NCI-H1105 (cell line): ENCODE data around the gene SOWAHB.
"Not testable (repeated sequence)": the region's sequence is repeated elsewhere in the genome, so short reads cannot be mapped to it uniquely, and the experiment has no call there.

Experiments used
- DNase-seq: peaks from one replicate; lab custom pipeline; 2025; lab: John Stamatoyannopoulos, UW

Gene SOWAHB

DNA sequence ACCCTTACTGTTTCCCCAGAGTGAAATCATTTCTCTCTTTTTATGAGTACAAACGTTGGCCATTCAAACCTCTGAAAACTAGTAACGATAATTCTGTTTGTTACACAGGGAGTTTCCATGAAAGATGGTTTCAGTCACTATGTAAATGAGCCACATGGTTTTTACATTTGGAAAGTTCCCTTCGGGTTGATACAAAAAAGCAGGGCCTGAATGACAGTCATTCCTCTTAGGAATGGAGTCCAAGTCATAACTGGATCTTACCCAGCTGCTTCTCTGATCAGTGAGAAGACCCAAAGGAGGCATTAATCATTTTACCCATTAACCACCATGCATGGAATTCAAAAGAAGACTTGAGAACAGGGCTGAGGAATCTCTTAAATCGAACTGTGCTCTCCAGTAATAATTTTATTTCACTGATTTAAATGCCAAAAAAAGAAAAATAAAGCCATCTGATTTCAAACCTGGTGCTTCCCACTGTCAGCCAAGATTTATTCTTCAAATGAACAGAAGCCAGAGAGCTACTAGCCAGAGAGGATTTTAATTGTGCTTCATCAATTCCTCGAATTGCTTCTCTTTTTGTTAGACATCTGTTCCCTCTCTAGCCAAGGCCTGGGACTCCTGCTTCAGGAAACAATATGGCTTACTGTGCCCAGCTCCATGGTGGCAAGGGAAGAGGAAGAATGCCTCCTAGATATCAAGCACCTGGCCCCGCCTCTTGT is 3.2 kb downstream of the SOWAHB start:
- DNase-seq: no peak

- no peak for DNase-seq
Measured at GRCh38 chr4:76892601-76893000, 5.3 kb downstream of the SOWAHB start.

- no peak for DNase-seq
Measured at GRCh38 chr4:76892001-76892400, 5.9 kb downstream of the SOWAHB start.

GRCh38 chr4:76886848-76887441 is 11.0 kb downstream of the SOWAHB start:
- DNase-seq: no peak

DNA sequence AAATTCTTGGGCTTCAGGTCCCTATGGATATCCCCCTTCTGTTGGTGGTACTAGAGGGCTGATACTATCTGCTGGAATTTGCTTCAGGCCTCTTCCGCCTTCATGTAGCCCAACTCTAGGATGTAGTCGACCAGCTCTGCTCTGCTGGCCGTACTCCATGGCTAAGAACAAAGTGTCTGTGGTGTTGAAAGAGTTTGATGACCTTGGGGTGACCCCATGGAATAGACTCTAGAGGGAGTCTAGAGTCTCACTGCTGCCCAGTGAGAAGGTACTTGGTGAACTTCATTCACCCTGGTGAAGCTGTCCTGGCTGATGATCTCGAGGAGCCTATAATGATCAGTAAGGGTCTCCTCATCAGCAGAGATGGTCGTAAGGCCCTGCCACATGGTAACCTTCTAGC is 11.7 kb downstream of the SOWAHB start:
- DNase-seq: no peak

GRCh38 chr4:76883147-76883546 is 14.8 kb downstream of the SOWAHB start:
- DNase-seq: no peak

DNA sequence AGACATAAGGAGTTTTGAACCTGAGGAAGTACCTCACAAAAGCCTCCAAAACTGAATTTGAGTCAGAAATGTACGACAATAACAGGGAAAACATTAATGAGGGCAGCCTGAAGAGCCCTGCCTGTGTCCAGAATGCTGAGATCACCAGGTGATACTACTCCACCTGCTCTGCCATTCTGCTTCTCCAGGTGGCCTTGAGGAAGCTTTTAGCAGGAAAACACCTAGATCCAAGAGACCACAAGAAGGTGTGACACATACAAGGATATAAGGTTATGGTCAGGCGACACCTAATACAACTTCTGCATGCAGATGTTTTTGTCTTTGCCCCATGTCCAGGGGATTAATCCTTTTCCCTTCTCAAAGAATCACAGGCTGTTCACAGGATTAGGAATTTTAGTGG is 15.3 kb downstream of the SOWAHB start:
- no peak for DNase-seq

- peak; percentile 65 for DNase-seq
Measured at GRCh38 chr4:76881375-76881774, 16.6 kb downstream of the SOWAHB start.

DNA sequence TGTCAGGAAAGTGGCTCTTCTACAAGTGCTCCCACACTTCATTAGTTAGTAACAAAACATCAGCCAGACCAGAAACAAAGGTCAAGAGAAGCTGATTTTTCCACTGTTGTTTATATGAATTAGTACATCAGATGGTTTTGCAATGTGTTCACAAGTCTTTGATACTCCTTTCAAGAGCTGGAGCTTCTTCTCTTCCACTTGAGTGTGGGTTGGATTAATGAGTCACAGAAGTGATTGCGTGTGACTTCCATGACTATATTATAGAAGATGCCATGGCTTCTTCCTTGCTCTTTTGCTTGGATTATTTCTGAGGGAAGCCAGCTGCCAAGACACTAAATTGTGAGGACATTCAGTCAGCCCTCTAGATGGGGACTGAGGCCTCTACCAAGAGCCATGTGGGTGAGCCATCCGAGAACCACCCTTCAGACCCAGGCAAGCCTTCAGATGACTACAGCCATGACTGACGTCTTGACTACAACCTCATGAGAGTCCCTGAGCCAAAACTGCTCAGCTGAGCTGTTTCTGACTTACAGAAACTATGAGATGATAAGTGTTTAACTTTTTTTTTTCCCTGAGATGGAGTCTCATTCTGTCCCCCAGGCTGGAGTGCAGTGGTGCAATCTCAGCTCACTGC is 18.1 kb downstream of the SOWAHB start:
- DNase-seq: no peak

- not testable (repeated sequence) for DNase-seq
Measured at GRCh38 chr4:76878641-76879165, 19.2 kb downstream of the SOWAHB start.

DNA sequence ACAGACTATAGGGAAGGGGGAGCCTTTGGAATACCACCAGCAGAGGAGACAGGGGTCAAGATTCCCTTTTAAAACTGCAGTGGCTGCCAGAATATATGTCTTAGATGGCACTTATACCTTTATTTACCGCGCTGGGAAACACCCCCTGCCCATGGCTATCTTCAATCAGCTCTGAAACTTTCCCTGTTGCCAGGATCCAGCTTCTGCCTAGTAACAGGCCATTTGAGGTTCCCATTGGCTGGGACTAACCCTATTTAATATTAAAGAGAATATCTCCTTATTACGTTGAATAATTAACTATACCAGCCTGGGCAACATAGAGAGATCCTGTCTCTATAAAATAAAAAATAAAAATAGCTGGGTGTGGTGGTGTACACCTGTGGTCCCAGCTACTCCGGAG is 23.8 kb downstream of the SOWAHB start:
- DNase-seq: no peak

GRCh38 chr4:76873495-76873894 is 24.4 kb downstream of the SOWAHB start:
- DNase-seq: no peak

DNA sequence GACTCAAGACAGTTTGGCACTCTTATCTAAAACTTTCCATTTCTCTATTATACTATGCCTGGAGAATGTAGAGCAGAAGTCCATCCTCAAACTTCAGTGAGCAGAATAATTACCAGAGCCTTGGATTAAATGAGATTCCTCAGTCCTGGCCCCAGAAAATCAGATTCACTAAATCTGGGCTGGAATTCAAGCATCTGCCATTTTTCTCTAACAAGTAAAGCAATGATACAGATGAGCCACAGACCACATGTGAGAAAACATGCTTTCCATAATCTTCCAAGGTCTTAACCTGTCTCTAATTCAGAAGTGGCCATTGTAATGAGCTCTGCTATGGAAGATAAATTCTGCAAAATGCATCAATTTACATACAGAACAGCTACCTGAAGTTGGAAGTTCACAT is 25.4 kb downstream of the SOWAHB start:
- no peak for DNase-seq

DNA sequence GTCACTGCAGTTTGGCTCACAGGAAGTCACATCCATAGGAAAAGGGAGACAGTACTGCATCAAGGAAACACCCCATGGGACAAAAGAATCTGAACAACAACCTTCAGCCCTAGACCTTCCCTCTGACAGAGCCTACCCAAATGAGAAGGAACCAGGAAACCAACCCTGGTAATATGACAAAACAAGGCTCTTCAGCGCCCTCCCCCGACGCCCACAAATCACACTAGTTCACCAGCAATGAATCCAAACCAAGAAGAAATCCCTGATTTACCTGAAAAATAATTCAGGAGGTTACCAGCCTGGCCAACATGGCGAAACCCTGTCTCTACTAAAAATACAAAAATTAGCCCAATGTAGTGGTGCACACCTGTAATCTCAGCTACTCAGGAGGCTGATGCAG is 29.2 kb downstream of the SOWAHB start:
- DNase-seq: not testable (repeated sequence)

DNA sequence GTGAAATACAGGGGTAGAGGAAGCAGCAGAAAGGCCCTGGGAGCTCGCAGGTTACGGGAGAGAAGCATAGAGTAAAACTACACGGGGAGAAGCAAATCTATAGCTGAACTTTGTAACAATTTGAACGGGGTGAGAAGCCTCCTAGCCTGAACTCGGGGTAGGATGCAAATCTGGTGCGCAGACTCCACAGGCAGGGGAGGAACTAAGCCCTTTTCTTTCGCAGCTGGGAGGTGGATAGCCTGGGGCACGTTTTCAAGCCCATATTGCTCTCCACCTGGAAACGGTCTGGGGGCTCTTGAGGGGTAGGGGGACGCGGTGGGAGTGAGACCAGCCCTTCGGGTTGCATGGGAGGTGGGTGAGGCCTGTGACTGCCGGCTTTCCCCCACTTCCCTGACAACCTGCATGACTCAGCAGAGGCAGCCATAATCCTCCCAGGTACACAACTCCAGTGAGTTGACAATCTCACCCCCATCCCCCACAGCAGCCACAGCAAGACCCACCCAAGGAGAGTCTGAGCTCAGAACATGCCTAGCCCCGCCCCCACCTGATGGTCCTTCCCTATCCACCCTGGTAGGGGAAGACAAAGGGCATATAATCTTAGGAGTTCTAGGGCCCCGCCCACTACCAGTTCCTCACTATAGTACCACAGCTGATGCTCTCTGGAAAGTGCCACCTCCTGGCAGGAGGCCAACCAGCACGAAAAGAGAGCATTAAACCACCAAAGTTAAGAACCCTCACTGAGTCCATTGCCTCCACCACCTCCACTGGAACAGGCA is 29.9 kb downstream of the SOWAHB start:
- DNase-seq: no peak

- no peak for DNase-seq
Measured at GRCh38 chr4:76867377-76867776, 30.6 kb downstream of the SOWAHB start.

GRCh38 chr4:76866641-76867040 is 31.3 kb downstream of the SOWAHB start:
- no peak for DNase-seq

DNA sequence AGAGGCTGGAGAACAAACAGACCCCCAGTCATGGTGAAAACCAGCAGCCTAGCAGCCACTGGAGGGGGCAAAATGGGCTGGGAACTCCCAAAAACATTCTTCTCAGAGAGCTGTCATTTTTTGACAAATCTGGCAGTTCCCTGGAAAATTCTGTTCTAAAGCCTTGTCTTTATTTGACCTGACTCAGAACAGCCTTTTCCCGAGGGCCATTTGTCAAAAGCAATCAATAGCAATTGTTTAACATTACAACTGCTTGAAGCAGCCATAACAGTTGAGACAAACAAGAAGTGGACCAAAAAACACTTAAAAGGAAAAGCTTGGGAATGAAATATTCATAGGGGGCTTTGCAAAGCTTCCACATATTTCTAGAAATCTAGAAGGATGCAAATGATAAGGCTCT is 39.6 kb downstream of the SOWAHB start:
- no peak for DNase-seq

DNA sequence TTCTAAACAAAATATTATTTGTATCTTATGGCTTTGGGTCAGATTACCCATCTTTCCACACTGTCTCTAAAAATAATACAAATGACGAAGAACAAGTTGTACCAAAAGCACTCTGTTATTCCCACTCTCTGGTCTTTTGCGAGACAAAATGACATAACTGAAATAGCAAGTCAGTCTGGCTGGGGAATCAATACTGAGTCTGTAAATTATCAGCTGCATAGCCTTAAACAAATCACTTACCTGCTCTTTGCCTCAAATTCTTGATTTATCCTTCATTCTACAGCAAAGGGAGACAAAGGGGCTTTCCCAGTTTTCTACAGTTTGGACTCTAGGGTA is 40.9 kb downstream of the SOWAHB start:
- no peak for DNase-seq

DNA sequence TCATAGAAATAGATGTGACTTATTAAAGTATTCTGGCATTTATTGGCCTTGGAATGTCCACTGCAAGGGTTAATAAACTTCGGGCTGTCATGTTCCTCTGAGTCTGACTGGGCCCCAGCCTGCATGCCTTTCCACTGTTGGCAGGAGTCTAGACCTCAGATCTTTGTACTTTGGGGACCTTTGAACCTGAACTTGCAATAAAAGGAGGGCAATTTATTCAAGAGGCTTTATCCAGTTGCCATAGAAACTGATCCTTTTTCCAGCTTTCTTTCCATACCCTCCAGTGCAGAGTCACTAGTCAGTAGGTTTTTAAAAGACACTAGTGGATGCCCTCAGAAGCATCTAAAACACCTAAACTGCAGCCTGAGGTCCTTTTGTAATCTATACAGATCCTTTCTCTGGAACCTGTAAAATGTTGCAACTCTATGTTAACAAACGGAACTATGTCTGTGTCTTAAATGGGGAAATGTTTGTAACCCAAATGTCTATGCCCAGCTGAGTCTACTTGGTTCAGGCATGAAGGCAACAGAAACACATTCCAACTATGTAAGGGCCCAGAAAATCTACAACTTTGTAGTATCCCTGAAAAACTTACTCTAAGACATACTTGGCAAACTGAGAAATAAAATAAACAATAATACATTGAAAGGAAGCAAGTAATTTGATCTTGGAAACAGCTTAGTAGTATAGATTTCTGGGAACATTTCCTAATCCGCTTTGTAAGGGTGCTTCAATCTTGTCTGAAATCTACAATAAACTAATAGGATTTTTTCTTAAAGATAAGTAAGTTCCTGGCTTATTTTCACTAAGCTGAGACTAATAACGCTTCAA is 41.5 kb downstream of the SOWAHB start:
- no peak for DNase-seq

GRCh38 chr4:76854858-76855257 is 43.1 kb downstream of the SOWAHB start:
- DNase-seq: no peak

- DNase-seq: no peak
Measured at GRCh38 chr4:76851375-76851774, 46.6 kb downstream of the SOWAHB start.
